Psoas muscle (tissue), 8 donors: ENCODE data around the gene ABCG1. TPM values are rescaled to one million over a fixed set of nuclear protein-coding genes. Genes with fewer than 3 reads are reported as not detected.
"Not testable (repeated sequence)": the region's sequence is repeated elsewhere in the genome, so short reads cannot be mapped to it uniquely, and the experiment has no call there.

Experiments used
- ATAC-seq, 4 donors: fragments of 200-7000 bp; cut with Tn5 transposase; one replicate each; pipeline ENCODE4 v1.9.1; 2020; ENCODE audit warnings: moderate library complexity in 3 of 4, mild to moderate bottlenecking in 2 of 4
- DNase-seq, 2 donors: peaks; one replicate each; pipeline ENCODE4 v3.0.0-alpha.2; 2020
- H3K27ac ChIP-seq: fragments of 200-600 bp; one replicate; pipeline ENCODE4 v1.8.0; 2022
- H3K27me3 ChIP-seq, 3 donors: fragments of 200-600 bp in 1 of 3; one replicate each; pipeline versions ENCODE4 v1.6.1 to v1.8.0; 2013 to 2022; ENCODE audit warnings: low read length in 2 of 3, mild to moderate bottlenecking in 2 of 3, moderate library complexity in 1 of 3; ENCODE audit not compliant: insufficient read depth in 3 of 3
- H3K36me3 ChIP-seq, 2 donors: fragments of 200-600 bp in 1 of 2; one replicate each; pipeline versions ENCODE4 v1.6.1 to v1.8.0; 2013 to 2022; ENCODE audit warnings: low read depth in 1 of 2, mild to moderate bottlenecking in 1 of 2, moderate library complexity in 1 of 2; ENCODE audit not compliant: insufficient read depth in 1 of 2
- H3K4me1 ChIP-seq: fragments of 200-600 bp; one replicate; pipeline ENCODE4 v1.8.0; 2022
- H3K4me3 ChIP-seq: fragments of 200-600 bp; one replicate; pipeline ENCODE4 v1.8.0; 2022; ENCODE audit warnings: mild to moderate bottlenecking
- H3K9me3 ChIP-seq: fragments of 200-600 bp; one replicate; pipeline ENCODE4 v1.8.0; 2022
- WGBS, 3 donors: extraction: QIAGEN DNeasy Blood & Tissue Kit; methylation state at CpG; one replicate each; pipeline versions ENCODE4 v1.1.6 to v1.1.7; 2013; 5-methylcytosine and 5-hydroxymethylcytosine counted together
- intact Hi-C, 2 donors: fragments of 100-400 bp; cut with DNase I; formaldehyde crosslinking; loops; one replicate each; pipeline versions ENCODE4 v1.11.0 to v1.14.2; 2022
- polyA plus RNA-seq, 3 donors: library from polyadenylated mRNA; stranded (reverse); fragments of 200-250 nt; gene quantifications; one replicate each; pipeline ENCODE4 v1.2.3, GENCODE V29; 2013
- total RNA-seq, 4 donors: library from RNA; stranded (reverse); fragmentation: NEBNext Ultra II Directional in 2 of 4; extraction: Animal tissue kit (Norgen Biotek cat#: 25700) in 2 of 4; gene quantifications; one replicate each; pipeline versions ENCODE4 v1.2.1 to v1.2.4, GENCODE V29; 2021 to 2023
- TF ChIP-seq, protein P1 (sequence below): fragments of 200-600 bp; IDR thresholded peaks from one replicate; pipeline ENCODE4 v1.8.0; 2022; ENCODE audit warnings: antibody characterized with exemption
- donor health status: healthy with polysubstance abuse.
- donor health status: DM: no; HTN: no; CAD: no; lungs with moderate emphysema.
- donor health status: Bipolar disorder and iron deficiency.
- donor health status: healthy.
- donor health status: DM: yes; HTN: yes; CAD: no.
- donor health status: DM: no; HTN: no; CAD: no.
- donor health status: DM: no; HTN: no; CAD: no.
- donor health status: DM: yes; HTN: yes; CAD: no.

Gene ABCG1
- total and polyA plus RNA-seq, 7 donors: 2.9 to 35.8 (median 4.4) TPM

DNA sequence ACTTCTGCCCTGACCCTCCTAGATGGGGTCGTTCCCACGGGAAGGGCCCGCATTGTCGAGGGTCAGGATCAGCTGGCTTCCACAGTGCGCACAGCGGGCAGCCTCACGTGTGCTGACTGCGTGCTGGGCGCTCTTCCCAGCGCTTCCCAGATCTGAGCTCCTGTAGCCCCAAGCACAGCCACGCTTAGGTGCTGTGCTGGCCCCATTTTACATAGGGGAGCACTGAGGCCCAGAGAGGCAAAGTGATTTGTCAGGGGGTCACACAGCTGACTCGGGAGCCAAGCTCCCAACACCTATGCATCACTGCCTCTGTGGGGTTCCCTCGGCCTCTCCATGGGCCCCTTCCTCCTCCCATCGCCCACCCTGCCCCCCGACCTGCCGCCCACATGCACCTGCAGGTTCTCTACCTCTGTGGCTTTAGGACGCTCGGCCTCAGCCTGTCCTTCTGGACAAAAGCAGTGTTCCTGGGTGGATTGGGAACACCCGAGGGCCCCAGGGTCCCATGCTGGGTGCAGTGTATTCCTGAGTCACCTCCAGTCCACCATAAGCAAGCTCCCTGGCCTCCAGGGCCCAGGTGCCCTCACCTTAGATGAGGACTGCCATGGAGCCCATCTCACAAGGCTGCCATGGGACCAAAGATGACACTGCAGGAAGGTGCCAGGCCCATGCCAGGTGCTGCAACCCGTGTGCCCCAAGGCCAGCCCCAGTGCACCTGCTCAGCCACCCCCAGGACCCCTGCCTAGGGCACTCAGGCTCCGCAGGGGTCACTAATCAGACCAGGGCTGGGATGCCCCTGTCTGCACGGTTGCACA is 73.0 kb downstream of the ABCG1 start:
- WGBS, 3 donors: 89 to 91% (median 91%) methylated on average over 21 to 22 of the region's 22 CpGs
- intact Hi-C loops: no loop called here

DNA sequence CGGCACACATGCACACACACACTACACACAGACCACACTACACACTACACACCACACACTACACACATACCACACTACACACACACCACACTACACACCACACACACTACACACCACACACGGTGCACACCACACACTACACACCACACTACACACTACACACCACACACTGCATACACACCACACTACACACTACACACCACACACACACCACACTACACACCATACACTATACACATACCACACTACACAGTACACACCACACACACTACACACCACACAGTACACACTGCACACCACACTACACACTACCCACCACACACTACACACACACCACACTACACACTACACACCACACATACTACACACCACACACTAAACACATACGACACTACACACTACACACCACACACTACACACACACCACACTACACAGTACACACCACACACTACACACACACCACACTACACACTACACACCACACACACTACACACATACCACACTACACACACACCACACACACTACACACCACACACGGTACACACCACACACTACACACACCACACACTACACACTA is 73.7 kb downstream of the ABCG1 start:
- ATAC-seq, intact Hi-C loops, H3K4me3 ChIP-seq, H3K9me3 ChIP-seq, H3K4me1 ChIP-seq, H3K27me3 ChIP-seq, H3K27ac ChIP-seq: not testable (repeated sequence)
- peak in 1 of 2 donors; percentile 12 for DNase-seq
- H3K36me3 ChIP-seq: peaks cover 0 to 81% of the 10 kb centered on the region in 2 donors
- 86 to 93% (median 91%) methylated on average over 4 of the region's 4 CpGs for WGBS, 3 donors

More for the DNA sequence above, 73.0 kb downstream of the ABCG1 start:
- Histone ChIP-seq H3K27me3 (peaks cover 0 to 2% (median 0%) of the 10 kb centered on the region in 3 donors), H3K36me3 (peaks cover 0 to 81% of the 10 kb centered on the region in 2 donors), H3K4me3 (no peak overlapping the region), H3K27ac (no peak overlapping the region), H3K4me1 (no peaks in the 10 kb centered on the region), H3K9me3 (no peaks in the 10 kb centered on the region)
- peak in 1 of 4 donors; percentile 11 for ATAC-seq
- DNase-seq: peak in 1 of 2 donors; percentile 46
- TF ChIP-seq, protein P1, sequence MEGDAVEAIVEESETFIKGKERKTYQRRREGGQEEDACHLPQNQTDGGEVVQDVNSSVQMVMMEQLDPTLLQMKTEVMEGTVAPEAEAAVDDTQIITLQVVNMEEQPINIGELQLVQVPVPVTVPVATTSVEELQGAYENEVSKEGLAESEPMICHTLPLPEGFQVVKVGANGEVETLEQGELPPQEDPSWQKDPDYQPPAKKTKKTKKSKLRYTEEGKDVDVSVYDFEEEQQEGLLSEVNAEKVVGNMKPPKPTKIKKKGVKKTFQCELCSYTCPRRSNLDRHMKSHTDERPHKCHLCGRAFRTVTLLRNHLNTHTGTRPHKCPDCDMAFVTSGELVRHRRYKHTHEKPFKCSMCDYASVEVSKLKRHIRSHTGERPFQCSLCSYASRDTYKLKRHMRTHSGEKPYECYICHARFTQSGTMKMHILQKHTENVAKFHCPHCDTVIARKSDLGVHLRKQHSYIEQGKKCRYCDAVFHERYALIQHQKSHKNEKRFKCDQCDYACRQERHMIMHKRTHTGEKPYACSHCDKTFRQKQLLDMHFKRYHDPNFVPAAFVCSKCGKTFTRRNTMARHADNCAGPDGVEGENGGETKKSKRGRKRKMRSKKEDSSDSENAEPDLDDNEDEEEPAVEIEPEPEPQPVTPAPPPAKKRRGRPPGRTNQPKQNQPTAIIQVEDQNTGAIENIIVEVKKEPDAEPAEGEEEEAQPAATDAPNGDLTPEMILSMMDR: no peak

DNA sequence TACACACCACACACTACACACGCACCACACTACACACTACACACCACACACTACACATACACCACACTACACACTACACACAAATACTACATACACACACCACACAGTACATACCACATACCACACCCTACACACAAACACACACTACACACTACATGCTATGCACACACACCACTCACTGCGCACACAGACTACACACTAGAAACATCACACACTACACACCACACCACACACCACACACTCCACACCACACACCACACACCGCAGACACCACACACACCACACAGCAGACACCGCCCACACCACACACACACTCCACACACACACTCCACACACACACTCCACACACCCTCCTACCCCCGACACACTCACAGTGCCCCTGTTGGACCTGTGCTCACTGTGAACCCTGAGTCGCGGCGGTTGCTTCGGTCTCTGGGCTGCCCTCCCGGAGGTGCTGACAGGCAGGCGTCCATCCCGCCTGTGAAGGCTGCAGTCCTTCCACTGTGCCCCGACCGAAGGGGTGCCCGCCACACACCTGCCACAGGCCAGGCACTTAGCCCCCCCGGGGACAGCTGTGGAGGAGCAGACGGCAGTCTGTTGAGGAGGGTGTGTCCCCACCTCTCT is 74.8 kb downstream of the ABCG1 start:
- Histone ChIP-seq H3K9me3 (no peaks in the 10 kb centered on the region), H3K36me3 (peaks cover 0 to 77% of the 10 kb centered on the region in 2 donors), H3K27ac (no peak overlapping the region), H3K27me3 (peaks cover 0 to 2% (median 0%) of the 10 kb centered on the region in 3 donors), H3K4me3 (no peak overlapping the region), H3K4me1 (no peaks in the 10 kb centered on the region)
- intact Hi-C loops: no loop called here
- WGBS, 3 donors: 82 to 86% (median 84%) methylated on average over 16 to 17 of the region's 17 CpGs
- no peak for DNase-seq
- TF ChIP-seq, protein P1: no peak
- ATAC-seq: no peak

DNA sequence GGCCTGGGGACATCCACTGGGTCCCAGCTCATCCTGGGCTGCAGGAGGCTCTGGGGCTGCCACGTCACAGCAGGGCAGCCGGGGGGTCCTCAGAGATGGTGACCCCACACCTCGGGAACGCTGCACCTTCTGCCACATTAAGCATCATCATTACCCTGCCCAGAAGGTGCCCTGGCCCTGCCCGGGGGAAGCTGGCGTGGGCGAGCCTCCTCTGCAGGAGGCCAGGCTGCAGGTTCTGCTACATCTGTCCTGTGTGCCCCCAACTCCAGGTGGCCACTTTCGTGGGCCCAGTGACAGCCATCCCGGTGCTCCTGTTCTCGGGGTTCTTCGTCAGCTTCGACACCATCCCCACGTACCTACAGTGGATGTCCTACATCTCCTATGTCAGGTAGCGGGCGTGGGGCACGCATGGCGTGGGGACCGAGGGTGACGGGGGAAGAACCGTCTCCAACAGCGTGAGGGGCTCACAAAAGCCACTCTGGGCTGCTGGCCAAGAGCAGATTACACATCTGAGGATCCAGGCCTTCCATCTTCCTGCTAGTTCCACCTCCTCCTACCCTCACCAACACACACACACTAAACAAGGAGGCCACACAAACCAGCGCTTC is 75.4 kb downstream of the ABCG1 start:
- ATAC-seq (no peak), DNase-seq (no peak)
- 86 to 91% (median 87%) methylated on average over 22 of the region's 22 CpGs for WGBS, 3 donors
- Histone ChIP-seq H3K27me3 (peaks cover 0 to 2% (median 0%) of the 10 kb centered on the region in 3 donors), H3K36me3 (peaks cover 0 to 71% of the 10 kb centered on the region in 2 donors), H3K27ac (no peak overlapping the region), H3K4me1 (peaks cover 2% of the 10 kb centered on the region), H3K9me3 (no peaks in the 10 kb centered on the region), H3K4me3 (no peak overlapping the region)
- TF ChIP-seq, protein P1: no peak
- intact Hi-C loops: no loop called here
